OCI-LY3 (cell line): ENCODE results near the gene PCNP.

Experiments
- CTCF ChIP-seq: fragments of 200-600, 300-600 bp; sonication (generic); IDR thresholded peaks from 2 replicates; pipeline ENCODE4 v1.5.1; 2014; ENCODE audit warnings: antibody characterized with exemption, low read length, low read depth
- EZH2phosphoT487 ChIP-seq: fragments of 200-600 bp; shearing (Covaris generic); IDR thresholded peaks from 2 replicates; pipeline ENCODE4 v1.6.1; 2018; ENCODE audit warnings: antibody characterized with exemption, mixed run types, low read depth

GRCh38 chr3:101544161-101544850 is 29.7 kb upstream of the PCNP start:
- TF ChIP-seq CTCF (peak; percentile 39), EZH2phosphoT487 (no peak)
